Astrocyte (in vitro differentiated cells and primary cell): Measurements from ENCODE around the gene C3orf20. TPM values are rescaled to one million over a fixed set of nuclear protein-coding genes. Genes with fewer than 3 reads are reported as not detected.
A peak's percentile ranks its signal among the peaks of the same experiment; 100 is the strongest.

Experiments used
- DNase-seq: peaks from one replicate; pipeline ENCODE4 v3.0.0-alpha.2; 2010; ENCODE audit warnings: low read depth
- FAIRE-seq: peaks from 2 replicates; lab custom pipeline; 2011; peaks lifted over from hg19 to GRCh38; lab: Jason Lieb, UNC
- H2AFZ ChIP-seq: 2 replicates; pipeline ENCODE4 v1.6.0; 2012; ENCODE audit warnings: low read depth, low read length, inconsistent platforms
- H3K27ac ChIP-seq: 2 replicates; pipeline ENCODE4 v1.5.1; 2011; ENCODE audit warnings: low read depth, low read length, inconsistent platforms
- H3K27me3 ChIP-seq: 2 replicates; pipeline ENCODE4 v1.6.0; 2011; ENCODE audit warnings: low read length, inconsistent platforms; ENCODE audit not compliant: insufficient read depth
- H3K36me3 ChIP-seq: 2 replicates; pipeline ENCODE4 v1.5.1; 2011; ENCODE audit warnings: low read length, inconsistent platforms; ENCODE audit not compliant: insufficient read depth
- H3K4me1 ChIP-seq: 2 replicates; pipeline ENCODE4 v1.5.1; 2011; ENCODE audit warnings: low read length, inconsistent platforms; ENCODE audit not compliant: insufficient read depth
- H3K4me2 ChIP-seq: 2 replicates; pipeline ENCODE4 v1.6.0; 2012; ENCODE audit warnings: low read length, inconsistent platforms
- H3K4me3 ChIP-seq: 2 replicates; pipeline ENCODE4 v1.5.1; 2011; ENCODE audit warnings: low read depth, mild to moderate bottlenecking, low read length, inconsistent platforms; ENCODE audit not compliant: insufficient read depth
- H3K79me2 ChIP-seq: 2 replicates; pipeline ENCODE4 v1.6.0; 2012; ENCODE audit warnings: mild to moderate bottlenecking, low read length, inconsistent platforms; ENCODE audit not compliant: insufficient read depth
- H3K9ac ChIP-seq: 2 replicates; pipeline ENCODE4 v1.6.0; 2012; ENCODE audit warnings: mild to moderate bottlenecking, low read length, inconsistent platforms
- H3K9me3 ChIP-seq: 2 replicates; pipeline ENCODE4 v1.5.1; 2012; ENCODE audit warnings: low read depth, mild to moderate bottlenecking, low read length, inconsistent platforms; ENCODE audit not compliant: insufficient read depth
- H4K20me1 ChIP-seq: 2 replicates; pipeline ENCODE4 v1.6.0; 2012; ENCODE audit warnings: low read length, inconsistent platforms; ENCODE audit not compliant: insufficient read depth
- H3K27ac Mint-ChIP-seq: one replicate; pipeline ENCODE4 v1.8.0; 2021; ENCODE audit warnings: mild to moderate bottlenecking, mixed read lengths; ENCODE audit not compliant: unreplicated experiment
- H3K27me3 Mint-ChIP-seq: one replicate; pipeline ENCODE4 v1.8.0; 2021; ENCODE audit warnings: low read depth, mixed read lengths; ENCODE audit not compliant: unreplicated experiment
- H3K36me3 Mint-ChIP-seq: one replicate; pipeline ENCODE4 v1.8.0; 2021; ENCODE audit warnings: low read depth, mixed read lengths; ENCODE audit not compliant: unreplicated experiment
- H3K4me1 Mint-ChIP-seq: one replicate; pipeline ENCODE4 v1.8.0; 2021; ENCODE audit warnings: low read depth, mixed read lengths; ENCODE audit not compliant: unreplicated experiment
- H3K4me3 Mint-ChIP-seq: one replicate; pipeline ENCODE4 v1.8.0; 2021; ENCODE audit warnings: mild to moderate bottlenecking, moderate library complexity, mixed read lengths; ENCODE audit not compliant: unreplicated experiment
- H3K9me3 Mint-ChIP-seq: one replicate; pipeline ENCODE4 v1.8.0; 2021; ENCODE audit warnings: mild to moderate bottlenecking, mixed read lengths; ENCODE audit not compliant: unreplicated experiment
- EZH2 ChIP-seq: IDR thresholded peaks from 2 replicates; pipeline ENCODE4 v1.6.1; 2012; ENCODE audit warnings: mild to moderate bottlenecking, low read length, inconsistent platforms; ENCODE audit not compliant: insufficient read depth
- total RNA-seq: library from RNA; stranded (reverse); gene quantifications from 2 replicates; pipeline ENCODE4 v1.2.1, GENCODE V29; 2021
- TF ChIP-seq, protein P1 (sequence below): IDR thresholded peaks from 2 replicates; pipeline ENCODE4 v1.5.1; 2011; ENCODE audit warnings: low read depth, mild to moderate bottlenecking, inconsistent platforms, low read length, moderate library complexity; ENCODE audit not compliant: insufficient read depth

Gene C3orf20
- total RNA-seq, 1 donor from 2014 or later: 0.16 TPM

- H3K36me3 Mint-ChIP-seq: peaks cover 2% of the 10 kb centered on the region
- H3K27ac ChIP-seq: no peak overlapping the region
- H3K36me3 ChIP-seq: no peaks in the 10 kb centered on the region
- H3K4me3 Mint-ChIP-seq: peak overlapping the region; percentile 35
- H3K9me3 ChIP-seq: no peaks in the 10 kb centered on the region
- H3K4me1 Mint-ChIP-seq: peaks cover 32% of the 10 kb centered on the region
- DNase-seq (no peak), FAIRE-seq (no peak)
- no peak overlapping the region for H3K4me3 ChIP-seq
- H3K9ac ChIP-seq: no peak overlapping the region
- TF ChIP-seq, protein P1, sequence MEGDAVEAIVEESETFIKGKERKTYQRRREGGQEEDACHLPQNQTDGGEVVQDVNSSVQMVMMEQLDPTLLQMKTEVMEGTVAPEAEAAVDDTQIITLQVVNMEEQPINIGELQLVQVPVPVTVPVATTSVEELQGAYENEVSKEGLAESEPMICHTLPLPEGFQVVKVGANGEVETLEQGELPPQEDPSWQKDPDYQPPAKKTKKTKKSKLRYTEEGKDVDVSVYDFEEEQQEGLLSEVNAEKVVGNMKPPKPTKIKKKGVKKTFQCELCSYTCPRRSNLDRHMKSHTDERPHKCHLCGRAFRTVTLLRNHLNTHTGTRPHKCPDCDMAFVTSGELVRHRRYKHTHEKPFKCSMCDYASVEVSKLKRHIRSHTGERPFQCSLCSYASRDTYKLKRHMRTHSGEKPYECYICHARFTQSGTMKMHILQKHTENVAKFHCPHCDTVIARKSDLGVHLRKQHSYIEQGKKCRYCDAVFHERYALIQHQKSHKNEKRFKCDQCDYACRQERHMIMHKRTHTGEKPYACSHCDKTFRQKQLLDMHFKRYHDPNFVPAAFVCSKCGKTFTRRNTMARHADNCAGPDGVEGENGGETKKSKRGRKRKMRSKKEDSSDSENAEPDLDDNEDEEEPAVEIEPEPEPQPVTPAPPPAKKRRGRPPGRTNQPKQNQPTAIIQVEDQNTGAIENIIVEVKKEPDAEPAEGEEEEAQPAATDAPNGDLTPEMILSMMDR: no peak
- no peak for TF ChIP-seq EZH2
- H2AFZ ChIP-seq: no peak overlapping the region
- no peaks in the 10 kb centered on the region for H3K4me1 ChIP-seq
- H3K4me2 ChIP-seq: peak overlapping the region; percentile 15
- peak overlapping the region; percentile 30 for H3K27ac Mint-ChIP-seq
- no peaks in the 10 kb centered on the region for H3K79me2 ChIP-seq
- H4K20me1 ChIP-seq: no peaks in the 10 kb centered on the region
- H3K27me3 Mint-ChIP-seq: peaks cover 57% of the 10 kb centered on the region
- H3K27me3 ChIP-seq: peaks cover 29% of the 10 kb centered on the region
- peaks cover 4% of the 10 kb centered on the region for H3K9me3 Mint-ChIP-seq
These were observed 129.3 kb downstream of the C3orf20 start for GRCh38 chr3:14803981-14804834.

- Histone ChIP-seq H4K20me1 (no peaks in the 10 kb centered on the region), H3K36me3 (no peaks in the 10 kb centered on the region), H3K4me1 (no peaks in the 10 kb centered on the region), H3K9me3 (no peaks in the 10 kb centered on the region), H3K79me2 (no peaks in the 10 kb centered on the region), H3K4me3 (no peak overlapping the region), H3K9ac (no peak overlapping the region), H3K27me3 (peaks cover 33% of the 10 kb centered on the region), H3K4me2 (no peak overlapping the region), H2AFZ (no peak overlapping the region), H3K27ac (no peak overlapping the region)
- peaks cover 2% of the 10 kb centered on the region for H3K36me3 Mint-ChIP-seq
- peak overlapping the region; percentile 30 for H3K4me3 Mint-ChIP-seq
- peak overlapping the region; percentile 30 for H3K27ac Mint-ChIP-seq
- TF ChIP-seq, protein P1: no peak
- TF ChIP-seq EZH2: no peak
- no peak for FAIRE-seq
- peaks cover 2% of the 10 kb centered on the region for H3K9me3 Mint-ChIP-seq
- H3K4me1 Mint-ChIP-seq: peaks cover 32% of the 10 kb centered on the region
- DNase-seq: no peak
- peaks cover 56% of the 10 kb centered on the region for H3K27me3 Mint-ChIP-seq
These were observed 130.2 kb downstream of the C3orf20 start for GRCh38 chr3:14804835-14805780.
